Neural cell (in vitro differentiated cells): Measurements from ENCODE around the gene PIK3R6. TPM values are rescaled to one million over a fixed set of nuclear protein-coding genes. Genes with fewer than 3 reads are reported as not detected.

Experiments
- H2AFZ ChIP-seq: fragments of 200-600, 300-800 bp; sonication (generic), shearing (Covaris generic); 2 replicates; pipeline ENCODE4 v1.6.0; 2014; ENCODE audit warnings: low read depth, mild to moderate bottlenecking, antibody characterized with exemption, low read length, moderate library complexity
- H3F3A ChIP-seq: fragments of 200-600 bp; shearing (Covaris generic); 2 replicates; pipeline ENCODE4 v1.6.1; 2016; ENCODE audit warnings: mild to moderate bottlenecking, moderate library complexity, mixed read lengths, antibody characterized with exemption, low read length; ENCODE audit not compliant: insufficient read depth, poor library complexity, severe bottlenecking
- H3K27ac ChIP-seq: fragments of 200-600, 300-800 bp; sonication (generic), shearing (Covaris generic); 2 replicates; pipeline ENCODE4 v1.5.1; 2014; ENCODE audit warnings: mild to moderate bottlenecking, low read length, moderate library complexity
- H3K27me3 ChIP-seq: fragments of 300-800, 200-600 bp; sonication (generic), shearing (Covaris generic); 2 replicates; pipeline ENCODE4 v1.6.0; 2014; ENCODE audit warnings: mild to moderate bottlenecking, low read depth, low read length, moderate library complexity; ENCODE audit not compliant: insufficient read depth
- H3K36me3 ChIP-seq: fragments of 300-800, 200-600 bp; sonication (generic), shearing (Covaris generic); 2 replicates; pipeline ENCODE4 v1.5.1; 2014; ENCODE audit warnings: mild to moderate bottlenecking, antibody characterized with exemption, low read length, moderate library complexity; ENCODE audit not compliant: insufficient read depth
- H3K4me2 ChIP-seq: fragments of 300-800, 200-600 bp; sonication (generic), shearing (Covaris generic); 2 replicates; pipeline ENCODE4 v1.6.0; 2014; ENCODE audit warnings: mild to moderate bottlenecking, low read length
- H3K4me3 ChIP-seq: fragments of 300-800, 200-600 bp; sonication (generic), shearing (Covaris generic); 2 replicates; pipeline ENCODE4 v1.5.1; 2014; ENCODE audit warnings: mild to moderate bottlenecking, low read length, moderate library complexity
- H3K79me2 ChIP-seq: fragments of 200-600 bp; shearing (Covaris generic); replicated peaks from 2 replicates; pipeline ENCODE4 v1.6.0; 2014; ENCODE audit warnings: mild to moderate bottlenecking, low read length, moderate library complexity; ENCODE audit not compliant: insufficient read depth
- H3K9ac ChIP-seq: fragments of 300-800, 200-600 bp; sonication (generic), shearing (Covaris generic); 2 replicates; pipeline ENCODE4 v1.6.1; 2016; ENCODE audit warnings: mild to moderate bottlenecking, low read length, mixed read lengths
- H3K9me2 ChIP-seq: fragments of 200-600 bp; shearing (Covaris generic); 2 replicates; pipeline ENCODE4 v1.6.1; 2016; ENCODE audit warnings: mild to moderate bottlenecking, low read length, mixed read lengths; ENCODE audit not compliant: insufficient read depth
- H3K9me3 ChIP-seq: fragments of 200-600, 300-800 bp; sonication (generic), shearing (Covaris generic); 2 replicates; pipeline ENCODE4 v1.6.1; 2016; ENCODE audit warnings: mild to moderate bottlenecking, mixed run types, low read length, moderate library complexity, mixed read lengths
- H4K20me1 ChIP-seq: fragments of 200-600 bp; shearing (Covaris generic); 2 replicates; pipeline ENCODE4 v1.6.1; 2016; ENCODE audit warnings: mild to moderate bottlenecking, mixed run types; ENCODE audit not compliant: insufficient read depth
- CTCF ChIP-seq: fragments of 450-650 bp; IDR thresholded peaks from 2 replicates; pipeline ENCODE4 v1.5.1; 2014; ENCODE audit warnings: antibody characterized with exemption, mild to moderate bottlenecking, moderate library complexity; ENCODE audit not compliant: poor library complexity, severe bottlenecking
- EP300 ChIP-seq: fragments of 450-650 bp; conservative IDR thresholded peaks from 2 replicates; pipeline ENCODE4 v1.6.1; 2014; ENCODE audit warnings: antibody characterized with exemption, mild to moderate bottlenecking, moderate library complexity; ENCODE audit not compliant: poor library complexity, severe bottlenecking
- EZH2 ChIP-seq: fragments of 200-600, 300-800 bp; shearing (Covaris generic), sonication (generic); IDR thresholded peaks from 2 replicates; pipeline ENCODE4 v1.6.1; 2014; ENCODE audit warnings: antibody characterized with exemption, low read length, borderline replicate concordance, mild to moderate bottlenecking; ENCODE audit not compliant: insufficient read depth, poor library complexity, severe bottlenecking
- MXI1 ChIP-seq: fragments of 450-650 bp; conservative IDR thresholded peaks from 2 replicates; pipeline ENCODE4 v1.6.1; 2014; ENCODE audit warnings: antibody characterized with exemption, mild to moderate bottlenecking; ENCODE audit not compliant: poor library complexity, severe bottlenecking
- POLR2AphosphoS5 ChIP-seq: IDR thresholded peaks from 2 replicates; pipeline ENCODE4 v1.6.1; 2012
- RAD21 ChIP-seq: fragments of 450-650 bp; conservative IDR thresholded peaks from 2 replicates; pipeline ENCODE4 v1.6.1; 2014; ENCODE audit warnings: antibody characterized with exemption, mild to moderate bottlenecking, moderate library complexity
- REST ChIP-seq: IDR thresholded peaks from 2 replicates; pipeline ENCODE4 v1.6.1; 2012; ENCODE audit warnings: borderline replicate concordance
- SMC3 ChIP-seq: fragments of 450-650 bp; conservative IDR thresholded peaks from 2 replicates; pipeline ENCODE4 v1.6.1; 2014; ENCODE audit warnings: antibody characterized with exemption, mild to moderate bottlenecking, moderate library complexity; ENCODE audit not compliant: poor library complexity
- TAF1 ChIP-seq: IDR thresholded peaks from 2 replicates; pipeline ENCODE4 v1.6.1; 2012; ENCODE audit warnings: low read depth
- polyA plus RNA-seq: library from polyadenylated mRNA; depleted of rRNA; stranded (reverse); fragments of >200 nt; gene quantifications from 2 replicates; pipeline ENCODE4 v1.2.3, GENCODE V29; 2014

PIK3R6 gene
- polyA plus RNA-seq, 1 donor from 2014 or later: not detected

GRCh38 chr17:8791910-8792270, 75.6 kb downstream of the PIK3R6 start:
- Histone ChIP-seq H3K27ac (no peak overlapping the region), H3K27me3 (no peaks in the 10 kb centered on the region), H3K4me2 (no peak overlapping the region), H3F3A (no peaks in the 10 kb centered on the region), H3K9ac (no peak overlapping the region), H3K36me3 (no peaks in the 10 kb centered on the region), H3K9me2 (no peaks in the 10 kb centered on the region), H3K79me2 (no peaks in the 10 kb centered on the region), H4K20me1 (no peaks in the 10 kb centered on the region), H3K9me3 (peaks cover 6% of the 10 kb centered on the region), H2AFZ (no peak overlapping the region), H3K4me3 (no peak overlapping the region)
- no peak for TF ChIP-seq CTCF
- TF ChIP-seq EP300: no peak
- TF ChIP-seq POLR2AphosphoS5: no peak
- no peak for TF ChIP-seq MXI1
- TF ChIP-seq TAF1: no peak
- no peak for TF ChIP-seq EZH2
- TF ChIP-seq RAD21: no peak
- TF ChIP-seq SMC3: no peak
- no peak for TF ChIP-seq REST

GRCh38 chr17:8791248-8791909, 76.1 kb downstream of the PIK3R6 start:
- Histone ChIP-seq H3K4me3 (no peak overlapping the region), H3K9me3 (peaks cover 6% of the 10 kb centered on the region), H3K9ac (no peak overlapping the region), H4K20me1 (no peaks in the 10 kb centered on the region), H2AFZ (no peak overlapping the region), H3K27me3 (no peaks in the 10 kb centered on the region), H3K79me2 (no peaks in the 10 kb centered on the region), H3K27ac (no peak overlapping the region), H3F3A (no peaks in the 10 kb centered on the region), H3K4me2 (no peak overlapping the region), H3K9me2 (no peaks in the 10 kb centered on the region), H3K36me3 (no peaks in the 10 kb centered on the region)
- TF ChIP-seq SMC3 (no peak), EZH2 (no peak), POLR2AphosphoS5 (no peak), EP300 (no peak), RAD21 (no peak), REST (no peak), CTCF (no peak), MXI1 (no peak)
